Spleen (tissue), 7 donors: ENCODE data around the gene MDGA2.

Experiments
- CTCF ChIP-seq, 11 experiments: fragments of 200-600 bp in 7 of 11; fragments of 450-650 bp in 4 of 11; sonication (generic) in 4 of 11; IDR thresholded peaks in 8 of 11; conservative IDR thresholded peaks in 3 of 11; 1 replicate in 7 of 11; 2 replicates in 4 of 11; pipeline versions ENCODE4 v1.4.0 to v1.8.0; 2016 to 2021; ENCODE audit warnings: antibody characterized with exemption in 11 of 11, inconsistent platforms in 4 of 11, mild to moderate bottlenecking in 1 of 11
- POLR2A ChIP-seq, 3 donors: fragments of 450-650 bp; IDR thresholded peaks; one replicate each; pipeline ENCODE4 v1.5.1; 2017; ENCODE audit warnings: antibody characterized with exemption in 3 of 3, mild to moderate bottlenecking in 1 of 3
- donor health status: DM: no; HTN: no; CAD: no; lungs with moderate emphysema.
- donor health status: DM: no; HTN: no; CAD: no.
- donor health status: DM: no; HTN: no; CAD: no.

DNA sequence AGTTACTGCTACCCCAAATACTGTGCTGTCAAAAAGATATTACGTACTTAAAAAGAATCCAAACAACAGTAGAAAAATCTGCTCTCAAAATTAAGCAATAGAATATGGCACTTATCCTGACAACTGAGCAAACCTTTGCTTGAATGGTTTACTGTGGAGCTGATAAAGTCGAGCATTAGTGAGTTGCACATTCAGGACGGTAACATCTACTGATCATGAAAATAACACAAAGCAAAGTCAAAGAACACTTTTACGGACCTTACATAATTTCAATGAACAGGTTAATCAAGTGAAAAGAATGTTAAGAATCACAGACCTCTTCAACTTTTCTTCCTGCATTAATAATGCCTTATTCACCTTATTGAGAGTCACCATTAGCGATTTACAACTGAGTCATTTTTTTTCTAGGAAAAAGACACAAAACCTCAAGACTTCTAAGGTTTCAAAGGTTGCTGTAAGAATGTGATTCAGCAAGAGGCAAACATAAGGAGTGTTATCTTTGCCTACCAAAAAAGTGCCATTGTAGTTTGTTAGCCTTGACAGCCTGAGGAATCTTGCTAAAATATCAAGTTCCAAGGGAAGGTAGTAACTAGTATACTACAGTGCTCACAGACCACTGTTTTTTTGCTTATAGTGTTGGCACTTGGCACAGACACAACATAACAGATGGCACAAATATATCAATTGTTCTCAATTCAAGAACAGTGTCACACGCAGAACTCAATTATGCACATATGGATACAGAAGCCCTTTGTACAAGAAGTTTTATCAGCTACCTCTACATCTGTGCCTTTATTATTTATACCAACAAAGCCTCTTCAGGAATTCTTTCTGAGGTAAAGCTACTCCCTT, 689.6 kb downstream of the MDGA2 start:
- TF ChIP-seq CTCF (IDR thresholded peaks at IDR 0.05 in 8 of 11, conservative IDR thresholded peaks at IDR 0.05 in 3 of 11) (no peak), POLR2A (IDR thresholded peaks at IDR 0.05) (no peak)
